Esophagus (tissue), 2 donors: Measurements from ENCODE around the gene PDLIM7. TPM values are rescaled to one million over a fixed set of nuclear protein-coding genes. Genes with fewer than 3 reads are reported as not detected.

Experiments used
- H3K27ac ChIP-seq, 2 donors: one replicate each; pipeline ENCODE4 v1.5.1; 2013; ENCODE audit warnings: low read depth in 2 of 2, mild to moderate bottlenecking in 2 of 2, inconsistent platforms in 1 of 2, low read length in 1 of 2, moderate library complexity in 1 of 2
- H3K27me3 ChIP-seq, 2 donors: one replicate each; pipeline ENCODE4 v1.6.1; 2013; ENCODE audit warnings: low read length in 2 of 2, control low read depth in 1 of 2, mild to moderate bottlenecking in 1 of 2; ENCODE audit not compliant: insufficient read depth in 2 of 2, control insufficient read depth in 1 of 2
- H3K36me3 ChIP-seq, 2 donors: one replicate each; pipeline ENCODE4 v1.6.1; 2013; ENCODE audit warnings: low read length in 1 of 2; ENCODE audit not compliant: control insufficient read depth in 2 of 2, insufficient read depth in 2 of 2
- H3K4me1 ChIP-seq, 2 donors: one replicate each; pipeline ENCODE4 v1.6.1; 2013; ENCODE audit warnings: low read length in 1 of 2; ENCODE audit not compliant: control insufficient read depth in 2 of 2, insufficient read depth in 2 of 2
- H3K4me3 ChIP-seq, 2 donors: one replicate each; pipeline ENCODE4 v1.5.1; 2013; ENCODE audit warnings: low read length in 2 of 2, mild to moderate bottlenecking in 2 of 2, low read depth in 1 of 2, moderate library complexity in 1 of 2
- H3K9me3 ChIP-seq, 2 donors: one replicate each; pipeline ENCODE4 v1.6.1; 2013; ENCODE audit warnings: mild to moderate bottlenecking in 2 of 2, low read depth in 1 of 2, low read length in 1 of 2, moderate library complexity in 1 of 2; ENCODE audit not compliant: control insufficient read depth in 2 of 2, insufficient read depth in 1 of 2
- WGBS, 2 donors: extraction: QIAGEN DNeasy Blood & Tissue Kit; methylation state at CpG; one replicate each; pipeline ENCODE4 v1.1.7; 2013; 5-methylcytosine and 5-hydroxymethylcytosine counted together
- polyA plus RNA-seq, 2 donors: library from polyadenylated mRNA; stranded (reverse); fragments of 200-250 nt; gene quantifications; one replicate each; pipeline ENCODE4 v1.2.3, GENCODE V29; 2013
- donor health status: healthy with polysubstance abuse.
- donor health status: Bipolar disorder and iron deficiency.

Gene PDLIM7
- polyA plus RNA-seq, 2 donors: 65.4 to 102 TPM

DNA sequence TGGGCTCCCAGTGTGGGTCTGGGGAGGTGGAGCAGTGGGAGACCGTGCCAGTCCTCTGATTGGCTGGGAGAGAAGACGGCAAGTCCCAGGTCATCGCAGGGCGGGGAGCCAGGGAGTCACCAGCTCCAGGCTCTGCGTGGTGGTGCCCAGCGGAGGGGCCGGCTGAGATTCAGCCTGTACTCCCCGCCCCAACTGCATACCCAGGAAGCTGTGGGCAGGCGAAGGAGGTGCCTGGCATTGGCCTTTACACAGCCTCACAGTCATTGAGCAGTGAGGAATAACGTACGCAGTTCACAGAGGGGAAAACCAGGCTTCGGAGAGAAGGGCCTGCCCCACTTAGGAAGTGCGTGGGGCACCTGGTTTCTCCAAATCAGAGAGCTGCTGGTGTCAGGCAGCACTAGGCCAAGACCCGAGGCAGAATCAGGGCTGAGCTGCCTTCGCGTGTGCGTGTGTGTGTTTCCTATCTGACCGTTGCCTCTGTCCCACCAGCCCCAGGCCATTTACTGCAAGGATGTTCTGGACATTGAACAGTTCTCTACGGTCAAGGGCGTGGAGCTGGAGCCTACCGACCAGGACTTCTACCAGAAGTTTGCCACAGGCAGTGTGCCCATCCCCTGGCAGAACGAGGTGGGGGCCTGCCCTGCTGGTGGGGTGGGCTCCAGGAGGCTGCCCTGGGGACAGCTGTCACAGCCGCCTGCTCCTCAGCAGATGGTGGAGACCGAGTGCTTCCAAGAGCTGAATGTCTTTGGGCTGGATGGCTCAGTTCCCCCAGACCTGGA lies 57.0 kb downstream of the PDLIM7 start:
- H3K27ac ChIP-seq: no peak overlapping the region
- no peaks in the 10 kb centered on the region for H3K9me3 ChIP-seq
- no peaks in the 10 kb centered on the region for H3K27me3 ChIP-seq
- H3K4me3 ChIP-seq: no peak overlapping the region
- peaks cover 0 to 3% of the 10 kb centered on the region in 2 donors for H3K4me1 ChIP-seq
- H3K36me3 ChIP-seq: peaks cover 9 to 34% of the 10 kb centered on the region in 2 donors
- 79 to 80% methylated on average over 24 of the region's 24 CpGs for WGBS, 2 donors

GRCh38 chr5:177439518-177440053 lies 57.8 kb downstream of the PDLIM7 start:
- H3K36me3 ChIP-seq: peaks cover 9 to 39% of the 10 kb centered on the region in 2 donors
- H3K4me3 ChIP-seq: no peak overlapping the region
- H3K27ac ChIP-seq: no peak overlapping the region
- 92 to 97% methylated on average over 4 of the region's 4 CpGs for WGBS, 2 donors
- peaks cover 0 to 3% of the 10 kb centered on the region in 2 donors for H3K4me1 ChIP-seq
- H3K9me3 ChIP-seq: no peaks in the 10 kb centered on the region
- no peaks in the 10 kb centered on the region for H3K27me3 ChIP-seq

GRCh38 chr5:177438468-177438867 lies 58.9 kb downstream of the PDLIM7 start:
- Histone ChIP-seq H3K27me3 (no peaks in the 10 kb centered on the region), H3K4me3 (no peak overlapping the region), H3K4me1 (peaks cover 0 to 5% of the 10 kb centered on the region in 2 donors), H3K27ac (no peak overlapping the region), H3K36me3 (peaks cover 9 to 46% of the 10 kb centered on the region in 2 donors), H3K9me3 (no peaks in the 10 kb centered on the region)
- WGBS, 2 donors: 91 to 95% methylated on average over 10 of the region's 10 CpGs

- no peak overlapping the region for H3K4me3 ChIP-seq
- H3K4me1 ChIP-seq: peaks cover 0 to 5% of the 10 kb centered on the region in 2 donors
- H3K27ac ChIP-seq: no peak overlapping the region
- no peaks in the 10 kb centered on the region for H3K9me3 ChIP-seq
- no peaks in the 10 kb centered on the region for H3K27me3 ChIP-seq
- WGBS, 2 donors: 57 to 68% methylated on average over 4 of the region's 4 CpGs
- peaks cover 9 to 54% of the 10 kb centered on the region in 2 donors for H3K36me3 ChIP-seq
These were observed 59.8 kb downstream of the PDLIM7 start for GRCh38 chr5:177437623-177438022.

GRCh38 chr5:177435847-177436536 lies 61.4 kb downstream of the PDLIM7 start:
- Histone ChIP-seq H3K27me3 (no peaks in the 10 kb centered on the region), H3K9me3 (no peaks in the 10 kb centered on the region), H3K27ac (no peak overlapping the region), H3K4me1 (peaks cover 0 to 20% of the 10 kb centered on the region in 2 donors), H3K4me3 (no peak overlapping the region), H3K36me3 (peaks cover 9 to 55% of the 10 kb centered on the region in 2 donors)
- WGBS, 2 donors: 94 to 96% methylated on average over 36 to 37 of the region's 37 CpGs

DNA sequence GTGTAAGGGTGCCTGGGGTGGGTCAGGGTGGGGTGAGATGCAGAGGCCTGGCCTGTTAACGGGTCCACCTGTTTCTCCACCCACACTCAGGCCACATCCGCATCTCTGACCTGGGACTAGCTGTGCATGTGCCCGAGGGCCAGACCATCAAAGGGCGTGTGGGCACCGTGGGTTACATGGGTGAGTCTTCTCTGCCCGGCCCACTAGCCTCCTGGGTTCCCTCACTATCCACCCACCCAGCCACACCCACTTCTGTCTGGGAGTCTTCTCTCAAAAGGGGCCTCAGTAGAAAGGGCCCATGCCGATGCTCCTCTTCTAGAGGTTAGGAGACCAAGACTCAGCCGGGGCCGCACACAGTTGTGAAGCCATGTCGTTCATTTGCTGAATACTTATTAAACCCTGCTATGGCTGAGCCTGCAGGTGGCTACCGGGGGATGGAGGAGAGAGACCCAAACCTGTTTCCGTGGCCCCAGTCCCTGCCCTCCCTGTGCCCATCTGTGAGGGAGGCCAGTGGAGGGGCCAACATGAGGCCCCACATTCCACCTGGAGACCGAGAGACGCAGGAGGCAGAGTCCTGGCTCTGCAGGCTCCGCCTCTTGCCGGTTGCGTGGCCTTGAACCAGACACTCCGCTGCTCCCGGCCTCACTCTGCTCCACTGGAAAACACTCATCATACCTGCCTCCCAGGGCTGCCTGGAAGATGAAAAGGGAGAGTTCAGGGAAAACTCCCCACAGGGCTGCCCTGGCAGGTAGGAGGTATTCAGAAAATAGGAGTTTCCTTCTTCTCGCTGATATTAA lies 62.3 kb downstream of the PDLIM7 start:
- 88 to 94% methylated on average over 20 of the region's 20 CpGs for WGBS, 2 donors
- Histone ChIP-seq H3K4me1 (peaks cover 0 to 29% of the 10 kb centered on the region in 2 donors), H3K27ac (no peak overlapping the region), H3K36me3 (peaks cover 4 to 52% of the 10 kb centered on the region in 2 donors), H3K9me3 (no peaks in the 10 kb centered on the region), H3K27me3 (no peaks in the 10 kb centered on the region), H3K4me3 (no peak overlapping the region)

DNA sequence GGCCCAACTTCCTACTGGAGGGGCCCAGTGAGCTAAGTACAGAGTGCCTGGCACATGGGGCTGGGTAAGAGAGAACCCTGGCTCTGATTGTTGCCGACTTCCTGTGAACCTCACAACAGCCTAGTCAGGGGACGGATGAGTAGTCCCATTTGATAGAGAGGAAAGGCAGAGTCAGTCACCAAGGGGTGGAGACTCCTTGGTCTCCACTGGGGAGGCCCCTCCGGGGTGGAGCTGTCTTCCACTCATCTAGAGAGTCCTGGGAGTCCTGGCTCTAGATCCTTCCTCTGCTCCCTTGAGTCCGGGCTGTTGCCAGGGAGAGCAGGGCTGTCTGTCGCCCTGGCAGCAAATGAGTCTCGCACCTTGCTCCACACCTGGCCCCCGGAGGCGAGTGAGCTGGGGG lies 63.0 kb downstream of the PDLIM7 start:
- 86 to 90% methylated on average over 8 of the region's 8 CpGs for WGBS, 2 donors
- no peak overlapping the region for H3K4me3 ChIP-seq
- H3K9me3 ChIP-seq: no peaks in the 10 kb centered on the region
- peaks cover 0 to 31% of the 10 kb centered on the region in 2 donors for H3K4me1 ChIP-seq
- peaks cover 4 to 50% of the 10 kb centered on the region in 2 donors for H3K36me3 ChIP-seq
- H3K27ac ChIP-seq: no peak overlapping the region
- H3K27me3 ChIP-seq: no peaks in the 10 kb centered on the region

GRCh38 chr5:177433658-177434217 lies 63.7 kb downstream of the PDLIM7 start:
- Histone ChIP-seq H3K4me1 (peaks cover 0 to 33% of the 10 kb centered on the region in 2 donors), H3K9me3 (no peaks in the 10 kb centered on the region), H3K27ac (no peak overlapping the region), H3K4me3 (peak overlapping the region in 1 of 2 donors; percentile 8), H3K36me3 (peaks cover 2 to 49% of the 10 kb centered on the region in 2 donors), H3K27me3 (no peaks in the 10 kb centered on the region)
- 82 to 89% methylated on average over 29 of the region's 29 CpGs for WGBS, 2 donors
